HG02759 (cell line): Measurements from ENCODE around the gene PRMT1.
A peak's percentile ranks its signal among the peaks of the same experiment; 100 is the strongest.

ENCODE experiments used
- ATAC-seq: cut with Tn5 transposase; IDR thresholded peaks from one replicate; pipeline ENCODE4 v1.9.1; 2021; ENCODE audit warnings: mild to moderate bottlenecking, moderate library complexity; ENCODE audit not compliant: unreplicated experiment

Gene PRMT1

GRCh38 chr19:49666120-49666444 is 11.0 kb upstream of the PRMT1 start:
- no peak for ATAC-seq

- no peak for ATAC-seq
These were observed 9.6 kb upstream of the PRMT1 start for GRCh38 chr19:49667473-49667872.

GRCh38 chr19:49669516-49669915 is 7.6 kb upstream of the PRMT1 start:
- ATAC-seq = no peak

- no peak for ATAC-seq
These were observed 4.7 kb upstream of the PRMT1 start for GRCh38 chr19:49672131-49672919.

GRCh38 chr19:49676136-49676783 is 811 bp upstream of the PRMT1 start:
- ATAC-seq = peak; percentile 18

- ATAC-seq = peak; percentile 64
These were observed 264 bp upstream of the PRMT1 start for GRCh38 chr19:49676784-49677230.

- ATAC-seq = no peak
These were observed 1.0 kb downstream of the PRMT1 start for GRCh38 chr19:49677901-49678674.

- ATAC-seq = no peak
These were observed 2.1 kb downstream of the PRMT1 start for GRCh38 chr19:49678985-49679770.

- ATAC-seq = no peak
These were observed 2.8 kb downstream of the PRMT1 start for GRCh38 chr19:49679771-49680413.

GRCh38 chr19:49680421-49681351 is 3.6 kb downstream of the PRMT1 start:
- peak; percentile 18 for ATAC-seq

- ATAC-seq = no peak
These were observed 4.8 kb downstream of the PRMT1 start for GRCh38 chr19:49681830-49682229.

- no peak for ATAC-seq
These were observed 5.2 kb downstream of the PRMT1 start for GRCh38 chr19:49682274-49682673.

GRCh38 chr19:49683814-49684250 is 6.8 kb downstream of the PRMT1 start:
- no peak for ATAC-seq

- no peak for ATAC-seq
These were observed 7.3 kb downstream of the PRMT1 start for GRCh38 chr19:49684251-49684982.

GRCh38 chr19:49684983-49685553 is 8.0 kb downstream of the PRMT1 start:
- no peak for ATAC-seq

- no peak for ATAC-seq
These were observed 8.8 kb downstream of the PRMT1 start for GRCh38 chr19:49685845-49686332.

GRCh38 chr19:49686503-49687088 is 9.5 kb downstream of the PRMT1 start:
- ATAC-seq = no peak

- ATAC-seq = no peak
These were observed 10.1 kb downstream of the PRMT1 start for GRCh38 chr19:49687150-49687549.
